IMR-90 (cell line): ENCODE measurements around the gene ARL9. TPM values are rescaled to one million over a fixed set of nuclear protein-coding genes. Genes with fewer than 3 reads are reported as not detected.

Experiments used
- ATAC-seq: fragments of 200-7000 bp; cut with Tn5 transposase; 2 replicates; pipeline ENCODE4 v1.9.1; 2020; ENCODE audit warnings: low read depth, mild to moderate bottlenecking, moderate library complexity
- BruUV-seq: library from RNA; stranded (reverse); fragments of 400-500 nt; replicated peaks from 2 replicates; lab custom pipeline; 2021; lab: Mats Ljungman, UMichigan
- CTCF ChIA-PET: fragments of 300-600 bp; formaldehyde crosslinking; extraction: SDS; loops from one replicate; lab custom pipeline; 2021; ENCODE audit warnings: antibody characterized with exemption; lab: Yijun Ruan, JAX
- POLR2A ChIA-PET: fragments of 300-600 bp; sonication (Branson Sonifier 250); formaldehyde crosslinking; loops from one replicate; lab custom pipeline; 2022; ENCODE audit warnings: antibody characterized with exemption; ENCODE audit not compliant: unreplicated experiment; lab: Charles Lee
- DNase-seq: peaks from one replicate; pipeline ENCODE4 v3.0.0; 2013
- H2AFZ ChIP-seq: replicated peaks from 2 replicates; pipeline ENCODE3; 2013; ENCODE audit warnings: low read length, mild to moderate bottlenecking; ENCODE audit not compliant: poor library complexity
- H2AK5ac ChIP-seq: 2 replicates; pipeline ENCODE4 v1.6.1; 2013; ENCODE audit warnings: low read depth, low read length, inconsistent platforms
- H2AK9ac ChIP-seq: replicated peaks from 2 replicates; pipeline ENCODE3; 2013; ENCODE audit warnings: mild to moderate bottlenecking, low read depth, low read length, moderate library complexity; ENCODE audit not compliant: poor library complexity
- H2BK120ac ChIP-seq: 2 replicates; pipeline ENCODE4 v1.6.1; 2013; ENCODE audit warnings: low read depth, low read length, inconsistent platforms
- H2BK15ac ChIP-seq: 3 replicates; pipeline ENCODE4 v1.6.1; 2013; ENCODE audit warnings: low read depth, low read length, inconsistent platforms
- H2BK20ac ChIP-seq: 2 replicates; pipeline ENCODE4 v1.6.1; 2013; ENCODE audit warnings: low read depth, mild to moderate bottlenecking, inconsistent platforms, low read length, moderate library complexity
- H2BK5ac ChIP-seq: 2 replicates; pipeline ENCODE4 v1.6.1; 2013; ENCODE audit warnings: mild to moderate bottlenecking, low read depth, low read length, inconsistent platforms; ENCODE audit not compliant: poor library complexity, severe bottlenecking
- H3K14ac ChIP-seq: replicated peaks from 2 replicates; pipeline ENCODE4 v1.6.1; 2013; ENCODE audit warnings: low read depth, low read length, inconsistent platforms
- H3K18ac ChIP-seq: 2 replicates; pipeline ENCODE4 v1.6.1; 2013; ENCODE audit warnings: low read depth, low read length, control low read depth
- H3K23ac ChIP-seq: 2 replicates; pipeline ENCODE4 v1.6.1; 2013; ENCODE audit warnings: low read depth, low read length, inconsistent platforms
- H3K27ac ChIP-seq: 2 replicates; pipeline ENCODE4 v1.5.1; 2013; ENCODE audit warnings: mild to moderate bottlenecking, control low read depth, low read length; ENCODE audit not compliant: insufficient read depth
- H3K27me3 ChIP-seq: 2 replicates; pipeline ENCODE4 v1.6.1; 2013; ENCODE audit warnings: low read length; ENCODE audit not compliant: control insufficient read depth, insufficient read depth
- H3K36me3 ChIP-seq: 2 replicates; pipeline ENCODE4 v1.6.1; 2013; ENCODE audit warnings: low read length, mixed read lengths; ENCODE audit not compliant: control insufficient read depth, insufficient read depth
- H3K4ac ChIP-seq: 2 replicates; pipeline ENCODE4 v1.6.1; 2013; ENCODE audit warnings: low read depth, low read length, inconsistent platforms
- H3K4me1 ChIP-seq: 2 replicates; pipeline ENCODE4 v1.6.1; 2013; ENCODE audit warnings: low read length, mixed read lengths; ENCODE audit not compliant: control insufficient read depth, insufficient read depth
- H3K4me2 ChIP-seq: 2 replicates; pipeline ENCODE4 v1.6.1; 2013; ENCODE audit warnings: low read depth, mild to moderate bottlenecking, control low read depth, low read length, moderate library complexity
- H3K4me3 ChIP-seq: 2 replicates; pipeline ENCODE4 v1.5.1; 2013; ENCODE audit warnings: low read depth, mild to moderate bottlenecking, control low read depth, low read length, moderate library complexity; ENCODE audit not compliant: insufficient read depth
- H3K56ac ChIP-seq: 2 replicates; pipeline ENCODE4 v1.6.1; 2013; ENCODE audit warnings: low read length, inconsistent platforms; ENCODE audit not compliant: insufficient read depth; ENCODE audit errors: extremely low read depth
- H3K79me1 ChIP-seq, 2 experiments: 2 replicates each; pipeline ENCODE4 v1.6.1; 2013; ENCODE audit warnings: low read length in 2 of 2, inconsistent platforms in 1 of 2, low read depth in 1 of 2
- H3K9ac ChIP-seq: 2 replicates; pipeline ENCODE4 v1.6.1; 2013; ENCODE audit warnings: low read depth, low read length, control low read depth
- H3K9me1 ChIP-seq: 2 replicates; pipeline ENCODE4 v1.6.1; 2013; ENCODE audit warnings: low read length, inconsistent platforms; ENCODE audit not compliant: insufficient read depth
- H3K9me3 ChIP-seq: 2 replicates; pipeline ENCODE4 v1.6.1; 2013; ENCODE audit warnings: low read length; ENCODE audit not compliant: control insufficient read depth, insufficient read depth
- H4K20me1 ChIP-seq: 2 replicates; pipeline ENCODE4 v1.6.1; 2013; ENCODE audit warnings: low read length, inconsistent platforms; ENCODE audit not compliant: insufficient read depth
- H4K5ac ChIP-seq: 2 replicates; pipeline ENCODE4 v1.6.1; 2013; ENCODE audit warnings: mild to moderate bottlenecking, low read depth, low read length, control low read depth
- H4K8ac ChIP-seq, 2 experiments: 2 replicates each; pipeline ENCODE4 v1.6.1; 2013; ENCODE audit warnings: low read depth in 2 of 2, low read length in 2 of 2, control low read depth in 1 of 2, inconsistent platforms in 1 of 2
- H4K91ac ChIP-seq: 2 replicates; pipeline ENCODE4 v1.6.1; 2013; ENCODE audit warnings: low read depth, low read length, inconsistent platforms; ENCODE audit not compliant: insufficient read depth
- BHLHE40 ChIP-seq: fragments of 150-350 bp; IDR thresholded peaks from 2 replicates; pipeline ENCODE4 v1.6.1; 2016; ENCODE audit warnings: mild to moderate bottlenecking, low read depth, low read length
- FOS ChIP-seq: fragments of 150-350 bp; IDR thresholded peaks from 2 replicates; pipeline ENCODE4 v1.6.1; 2016; ENCODE audit warnings: low read depth, low read length
- MAFK ChIP-seq: IDR thresholded peaks from 2 replicates; pipeline ENCODE4 v1.6.1; 2012; ENCODE audit warnings: low read depth, low read length, improper control_type of control experiment
- NFE2L2 ChIP-seq: fragments of 150-350 bp; IDR thresholded peaks from 2 replicates; pipeline ENCODE4 v1.6.1; 2016; ENCODE audit warnings: low read depth, mild to moderate bottlenecking, low read length
- RAD21 ChIP-seq: IDR thresholded peaks from 2 replicates; pipeline ENCODE4 v1.6.1; 2012; ENCODE audit warnings: low read length, improper control_type of control experiment
- RFX5 ChIP-seq: IDR thresholded peaks from 2 replicates; pipeline ENCODE4 v1.8.0; 2012; ENCODE audit warnings: low read depth, mild to moderate bottlenecking, low read length, moderate library complexity
- SMC3 ChIP-seq: fragments of 150-350 bp; IDR thresholded peaks from 2 replicates; pipeline ENCODE4 v1.6.1; 2016; ENCODE audit warnings: low read depth, mild to moderate bottlenecking, antibody characterized with exemption, low read length, moderate library complexity
- WGBS, 2 experiments: methylation state at CpG; one replicate each; pipeline versions ENCODE4 v1.1.5 to v1.1.7; 2013; ENCODE audit warnings: missing lambda C conversion rate in 2 of 2; ENCODE audit not compliant: insufficient read length in 1 of 2; ENCODE audit errors: extremely low coverage in 2 of 2; 5-methylcytosine and 5-hydroxymethylcytosine counted together
- dilution Hi-C: fragments of 300-500 bp; cut with HindIII; formaldehyde crosslinking; loops from one replicate; pipeline ENCODE4 v1.14.3; 2018; ENCODE audit warnings: low sequenced_read_pairs; ENCODE audit not compliant: unreplicated experiment
- in situ Hi-C: fragments of 300-500 bp; cut with MboI; formaldehyde crosslinking; loops from 3 replicates; pipeline ENCODE4 v1.14.3; 2019; ENCODE audit warnings: low sequenced_read_pairs, inconsistent platforms, mixed read lengths
- intact Hi-C: fragments of 100-400 bp; cut with micrococcal nuclease; formaldehyde crosslinking; loops from 2 replicates; pipeline ENCODE4 v1.10.0; 2022
- polyA plus RNA-seq, 3 experiments: library from polyadenylated mRNA; depleted of rRNA; stranded (reverse); fragments of >200 nt; gene quantifications; 2 replicates each; pipeline ENCODE4 v1.2.3, GENCODE V29; 2012; ENCODE audit warnings: low replicate concordance in 1 of 3
- total RNA-seq: library from RNA; depleted of rRNA; stranded (reverse); fragments of >200 nt; gene quantifications from 2 replicates; pipeline ENCODE4 v1.2.3, GENCODE V29; 2012
- TF ChIP-seq, protein P1 (sequence below): fragments of 150-350 bp; IDR thresholded peaks from 2 replicates; pipeline ENCODE4 v1.6.1; 2017; ENCODE audit warnings: mild to moderate bottlenecking, antibody characterized with exemption, low read length, low read depth

The ARL9 gene
- total and polyA plus RNA-seq, 2 of the 4 experiments (the other 2 are of a cell fraction): 0.18 to 0.51 TPM

DNA sequence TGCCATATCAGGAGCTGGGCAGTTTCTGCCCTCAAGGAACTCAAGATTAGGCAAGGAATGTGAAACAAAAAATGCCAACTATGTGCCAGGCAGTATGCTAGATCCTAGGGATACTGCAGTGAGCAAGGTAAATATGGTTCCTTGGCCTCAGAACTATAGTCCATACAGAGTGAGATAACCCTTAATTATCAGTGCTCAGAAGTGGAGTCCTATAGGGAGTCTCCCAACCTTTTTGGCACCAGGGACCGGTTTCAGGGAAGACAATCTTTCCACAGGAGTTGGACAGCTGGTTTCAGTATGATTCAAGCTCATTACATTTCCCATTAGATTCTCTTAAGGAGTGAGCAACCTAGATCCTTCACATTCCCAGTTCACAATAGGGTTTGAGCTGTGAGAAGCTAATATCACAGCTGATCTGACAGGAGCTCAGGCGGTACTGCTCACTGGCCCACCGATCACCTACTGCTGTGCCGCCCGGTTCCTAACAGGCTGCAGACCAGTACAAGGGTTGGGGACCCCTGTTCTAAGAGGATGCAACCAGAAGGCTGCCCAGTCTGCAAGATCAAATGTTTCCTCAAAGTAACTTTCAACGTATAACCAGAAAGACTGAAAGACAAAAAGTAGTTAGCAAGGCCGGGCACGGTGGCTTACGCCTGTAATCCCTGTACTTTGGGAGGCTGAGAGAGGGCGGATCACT, 39.8 kb upstream of the ARL9 start:
- Histone ChIP-seq H3K79me1 (peaks cover 27 to 52% of the 10 kb centered on the region in 2 experiments; a peak in 3 of 4 replicates), H3K4me2 (peak overlapping the region; percentile 87), H3K36me3 (peaks cover 6% of the 10 kb centered on the region), H3K9me1 (peaks cover 10% of the 10 kb centered on the region; the same call in 1 of the 2 replicates), H3K4me1 (peaks cover 6% of the 10 kb centered on the region), H3K27ac (peak overlapping the region; percentile 34), H2BK20ac (no peak overlapping the region), H2BK5ac (peak overlapping the region; percentile 64), H3K4me3 (peak overlapping the region; percentile 98; the same call in 1 of the 2 replicates), H3K9ac (0 out of 2 replicates have a peak overlapping the region, but pooled peaks have one; percentile 24), H2AK9ac (peak overlapping the region; percentile 70), H3K14ac (peak overlapping the region; percentile 76), H3K56ac (0 out of 2 replicates have a peak overlapping the region, but pooled peaks have one; percentile 8), H3K18ac (no peak overlapping the region), H2AK5ac (peak overlapping the region; percentile 41), H3K23ac (peak overlapping the region; percentile 15), H4K5ac (peak overlapping the region; percentile 30; the same call in 1 of the 2 replicates), H2BK15ac (no peak overlapping the region; the same call in 2 of the 3 replicates), H2BK120ac (peak overlapping the region; percentile 16; the same call in 1 of the 2 replicates), H4K20me1 (peaks cover 9% of the 10 kb centered on the region; the same call in 1 of the 2 replicates), H4K8ac (peak overlapping the region; percentile 55 to 59; a peak in 3 of 4 replicates), H2AFZ (peak overlapping the region; percentile 35), H3K9me3 (no peaks in the 10 kb centered on the region), H3K27me3 (no peaks in the 10 kb centered on the region), H4K91ac (peak overlapping the region; percentile 24), H3K4ac (peak overlapping the region; percentile 59)
- in situ Hi-C loops: no loop called here
- DNase-seq: peak; percentile 48
- dilution Hi-C loops: no loop called here
- ChIA-PET POLR2A (interaction anchor here (1.5 kb wide), 1 partner anchor 30 kb away, joined by 6 read pairs; the partner anchor contains the start of genes PAICS and PPAT), CTCF (interaction anchor here (0.7 kb wide), 1 partner anchor 11 kb away, joined by 3 read pairs; no protein-coding TSS in a partner anchor)
- intact Hi-C loops: loop anchor here (2.0 kb wide), 1 partner anchor 29 kb away; the partner anchor contains the start of gene PAICS
- no CpG with 5 or more reads among the region's 10 CpGs for WGBS, 2 experiments
- ATAC-seq: no peak; the same call in 1 of the 2 replicates
- no TSS peak for BruUV-seq
- TF ChIP-seq, protein P1, sequence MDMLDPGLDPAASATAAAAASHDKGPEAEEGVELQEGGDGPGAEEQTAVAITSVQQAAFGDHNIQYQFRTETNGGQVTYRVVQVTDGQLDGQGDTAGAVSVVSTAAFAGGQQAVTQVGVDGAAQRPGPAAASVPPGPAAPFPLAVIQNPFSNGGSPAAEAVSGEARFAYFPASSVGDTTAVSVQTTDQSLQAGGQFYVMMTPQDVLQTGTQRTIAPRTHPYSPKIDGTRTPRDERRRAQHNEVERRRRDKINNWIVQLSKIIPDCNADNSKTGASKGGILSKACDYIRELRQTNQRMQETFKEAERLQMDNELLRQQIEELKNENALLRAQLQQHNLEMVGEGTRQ: no peak
- no peak for TF ChIP-seq FOS
- TF ChIP-seq MAFK: no peak
- TF ChIP-seq SMC3: no peak
- no peak for TF ChIP-seq NFE2L2
- TF ChIP-seq RAD21: no peak
- TF ChIP-seq RFX5: no peak
- TF ChIP-seq BHLHE40: no peak
